NCI-H187 treated with DMSO at 0.1 percent for 48 hours (cell line): ENCODE data around the gene NVL.

Source experiments
- DNase-seq: peaks from one replicate; lab custom pipeline; 2025; lab: John Stamatoyannopoulos, UW

Gene NVL

GRCh38 chr1:224193319-224193966 is 136.5 kb downstream of the NVL start:
- DNase-seq, result no peak

GRCh38 chr1:224192082-224192788 is 137.7 kb downstream of the NVL start:
- no peak for DNase-seq

- DNase-seq, result no peak
Observed at GRCh38 chr1:224189561-224189960, 140.4 kb downstream of the NVL start.

- no peak for DNase-seq
Observed at GRCh38 chr1:224188286-224188685, 141.7 kb downstream of the NVL start.

- DNase-seq, result no peak
Observed at GRCh38 chr1:224185208-224185607, 144.8 kb downstream of the NVL start.

- DNase-seq, result no peak
Observed at GRCh38 chr1:224183591-224184312, 146.2 kb downstream of the NVL start.

- no peak for DNase-seq
Observed at GRCh38 chr1:224182866-224183590, 146.9 kb downstream of the NVL start, which contains the start of gene DEGS1. Gene DEGS1, plus strand, starts transcription at chr1:224183240. Its CDS starts 97 bp downstream, at chr1:224183337.

GRCh38 chr1:224182057-224182865 is 147.7 kb downstream of the NVL start:
- DNase-seq, result no peak

- no peak for DNase-seq
Observed at GRCh38 chr1:224181453-224181810, 148.5 kb downstream of the NVL start.

- no peak for DNase-seq
Observed at GRCh38 chr1:224180783-224181452, 149.1 kb downstream of the NVL start.

- no peak for DNase-seq
Observed at GRCh38 chr1:224178894-224179293, 151.1 kb downstream of the NVL start.

GRCh38 chr1:224177356-224177999 is 152.5 kb downstream of the NVL start:
- no peak for DNase-seq
